Raji (cell line): ENCODE data around the gene RNU2-1.

Source experiments
- POLR2A ChIP-seq: IDR thresholded peaks from 2 replicates; pipeline ENCODE4 v1.6.1; 2011; ENCODE audit warnings: low read depth, low read length, control low read depth; ENCODE audit not compliant: insufficient read depth

The RNU2-1 gene

DNA sequence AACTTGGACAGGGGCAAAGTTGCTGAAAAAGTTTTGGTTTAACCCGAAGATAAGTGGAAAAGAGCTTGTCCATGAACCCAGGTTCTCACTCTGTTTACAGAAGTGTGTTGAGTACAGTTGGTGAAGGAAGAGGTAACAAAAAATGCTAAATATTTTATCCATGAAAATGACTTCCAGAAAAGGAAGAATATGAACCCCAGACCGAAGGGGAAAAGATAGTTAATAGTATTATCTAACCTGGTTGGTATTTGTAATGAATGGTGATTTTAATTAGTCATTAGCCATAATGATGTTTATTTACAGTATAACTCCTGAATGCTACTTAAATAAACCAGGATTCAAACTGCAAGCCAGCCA is 22.7 kb downstream of the RNU2-1 start:
- TF ChIP-seq POLR2A, result no peak

DNA sequence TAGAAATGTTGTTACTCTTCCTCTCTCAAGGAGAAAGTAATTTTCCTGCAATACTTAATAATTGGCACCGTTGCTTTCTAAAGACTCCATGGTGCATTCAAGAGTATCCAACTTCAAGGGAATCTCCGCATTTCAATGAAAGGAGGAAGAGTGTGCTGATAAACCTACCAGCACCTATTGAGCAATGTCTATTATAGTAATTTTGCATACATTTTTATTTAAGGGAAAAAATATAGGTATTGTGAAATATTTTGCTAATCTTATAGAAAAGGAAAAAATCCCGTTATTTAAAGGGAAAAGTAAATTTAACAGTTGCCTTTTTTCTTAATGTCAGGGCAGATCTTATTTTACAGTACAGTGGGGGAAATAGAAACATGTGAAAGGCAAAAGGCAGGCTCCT is 23.2 kb downstream of the RNU2-1 start:
- no peak for TF ChIP-seq POLR2A

DNA sequence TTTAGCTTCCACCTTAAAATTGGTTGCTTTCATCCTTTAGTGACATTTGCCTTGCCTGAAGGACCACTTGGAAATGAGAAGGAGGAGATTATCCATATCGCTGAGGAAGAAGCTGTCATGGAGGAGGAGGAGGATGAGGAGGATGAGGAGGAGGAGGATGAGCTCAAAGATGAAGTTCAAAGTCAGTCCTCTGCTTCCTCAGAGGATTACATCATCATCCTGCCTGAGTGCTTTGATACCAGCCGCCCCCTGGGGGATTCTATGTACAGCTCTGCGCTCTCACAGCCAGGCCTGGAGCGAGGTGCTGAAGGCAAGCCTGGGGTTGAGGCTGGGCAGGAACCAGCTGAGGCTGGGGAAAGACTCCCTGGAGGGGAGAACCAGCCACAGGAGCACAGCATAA is 33.6 kb downstream of the RNU2-1 start:
- no peak for TF ChIP-seq POLR2A

DNA sequence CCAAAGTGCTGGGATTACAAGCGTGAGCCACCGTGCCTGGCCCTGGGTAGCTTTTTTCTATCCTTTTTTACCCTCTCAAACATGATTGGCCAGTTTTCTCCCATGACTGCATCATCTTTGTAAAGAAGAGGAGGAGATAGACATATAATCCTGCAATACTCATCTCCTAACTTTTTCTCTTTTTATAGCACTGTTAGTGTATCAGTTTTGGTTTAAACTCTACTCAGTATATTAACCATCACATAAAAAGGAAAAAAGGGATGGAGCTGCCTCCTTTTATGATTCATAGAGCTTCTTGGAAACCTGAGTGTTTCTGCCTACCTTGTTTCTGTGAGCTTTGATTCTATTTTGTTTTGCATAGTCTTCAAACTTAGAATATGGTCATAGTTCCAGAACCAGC is 34.1 kb downstream of the RNU2-1 start:
- no peak for TF ChIP-seq POLR2A

DNA sequence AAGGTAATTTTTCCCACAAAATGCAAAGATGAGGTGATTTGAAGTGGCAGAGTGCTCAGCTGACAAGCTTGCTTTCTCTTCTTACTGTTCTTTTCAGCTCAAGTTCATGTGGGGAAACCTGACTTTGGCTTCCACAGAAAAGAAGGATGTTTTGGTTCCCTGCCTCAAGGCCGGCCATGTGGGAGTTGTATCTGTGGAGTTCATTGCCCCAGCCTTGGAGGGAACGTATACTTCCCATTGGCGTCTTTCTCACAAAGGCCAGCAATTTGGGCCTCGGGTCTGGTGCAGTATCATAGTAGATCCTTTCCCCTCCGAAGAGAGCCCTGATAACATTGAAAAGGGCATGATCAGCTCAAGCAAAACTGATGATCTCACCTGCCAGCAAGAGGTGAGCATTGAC is 40.5 kb downstream of the RNU2-1 start:
- no peak for TF ChIP-seq POLR2A

DNA sequence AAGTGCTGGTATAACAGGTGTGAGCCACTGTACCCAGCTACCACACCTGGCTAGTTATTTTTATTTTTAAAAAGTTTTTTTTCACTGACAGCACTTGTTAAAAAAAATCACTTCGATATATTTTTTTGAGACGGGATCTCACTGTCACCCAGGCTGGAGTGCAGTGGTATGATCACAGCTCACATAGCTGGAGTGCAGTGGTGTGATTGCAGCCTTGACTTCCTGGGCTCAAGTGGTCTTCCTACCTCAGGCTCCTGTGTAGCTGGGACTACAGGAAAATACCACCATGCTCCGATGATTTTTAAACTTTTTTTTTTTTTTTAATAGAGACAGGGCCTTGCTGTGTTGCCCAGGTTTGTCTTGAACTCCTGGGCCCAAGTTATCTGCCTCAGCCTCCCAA is 49.9 kb downstream of the RNU2-1 start:
- no peak for TF ChIP-seq POLR2A
